Measurements from ENCODE around the gene PRRX2. TPM values are rescaled to one million over a fixed set of nuclear protein-coding genes. Genes with fewer than 3 reads are reported as not detected.

PRRX2 gene
- total RNA-seq, 2 experiments from 2014 or later, result 0.49 to 0.57 TPM

- no peaks in the 10 kb centered on the region for H3K4me1 Mint-ChIP-seq
- POLR2A ChIA-PET, result no interaction called here
- H3K9me3 Mint-ChIP-seq (ENCODE audit: low read depth), result no peaks in the 10 kb centered on the region
- H3K27me3 Mint-ChIP-seq, result no peaks in the 10 kb centered on the region
- no peak overlapping the region for H3K4me3 Mint-ChIP-seq
- H3K36me3 Mint-ChIP-seq (ENCODE audit: low read depth), result no peaks in the 10 kb centered on the region
- no peak for DNase-seq
- ATAC-seq, result no peak
- intact Hi-C loops (cut with DNase I, micrococcal nuclease), result no loop called here
- no peak overlapping the region for H3K27ac Mint-ChIP-seq
- CTCF ChIA-PET, result interaction anchor here (0.6 to 1.7 kb wide), 5 partner anchors 12 to 78 kb away, joined by 3 to 9 read pairs (median 3); no protein-coding TSS in a partner anchor
These were observed 100.4 kb downstream of the PRRX2 start for GRCh38 chr9:129765764-129766317.

DNA sequence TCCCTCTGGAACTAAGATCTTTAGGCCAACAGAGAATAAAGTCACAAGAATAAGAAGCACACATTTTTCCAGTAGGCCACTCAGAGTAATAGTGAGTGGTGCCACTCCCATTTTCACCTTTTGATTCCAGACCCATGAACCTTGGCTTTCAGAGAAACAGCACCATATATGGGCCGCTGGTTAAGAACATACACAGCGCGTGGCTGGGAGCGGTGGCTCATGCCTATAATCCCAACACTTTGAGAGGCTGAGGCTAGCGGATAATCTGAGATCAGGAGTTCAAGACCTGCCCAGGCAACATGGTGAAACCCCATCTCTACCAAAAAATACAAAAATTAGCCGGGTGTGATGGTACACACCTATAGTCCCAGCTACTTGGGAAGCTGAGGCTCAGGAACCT is 103.0 kb downstream of the PRRX2 start:
- intact Hi-C loops (cut with DNase I, micrococcal nuclease), result no loop called here
- ChIA-PET CTCF (interaction anchor here (1.6 kb wide), 1 partner anchor 43 kb away, joined by 3 read pairs; no protein-coding TSS in a partner anchor), POLR2A (no interaction called here)
- no peaks in the 10 kb centered on the region for H3K4me1 Mint-ChIP-seq
- ATAC-seq (no peak), DNase-seq (no peak)
- no peak overlapping the region for H3K27ac Mint-ChIP-seq
- H3K9me3 Mint-ChIP-seq (ENCODE audit: low read depth), result no peaks in the 10 kb centered on the region
- H3K27me3 Mint-ChIP-seq, result no peaks in the 10 kb centered on the region
- H3K36me3 Mint-ChIP-seq (ENCODE audit: low read depth), result no peaks in the 10 kb centered on the region
- no peak overlapping the region for H3K4me3 Mint-ChIP-seq

- DNase-seq, result no peak
- POLR2A ChIA-PET, result no interaction called here
These were observed 104.2 kb downstream of the PRRX2 start for GRCh38 chr9:129769669-129770068.

GRCh38 chr9:129770741-129771140 is 105.3 kb downstream of the PRRX2 start:
- H3K4me3 Mint-ChIP-seq, result no peak overlapping the region
- H3K27ac Mint-ChIP-seq, result no peak overlapping the region
- no peaks in the 10 kb centered on the region for H3K36me3 Mint-ChIP-seq (ENCODE audit: low read depth)
- H3K27me3 Mint-ChIP-seq, result no peaks in the 10 kb centered on the region
- intact Hi-C loops (cut with DNase I, micrococcal nuclease), result no loop called here
- no peaks in the 10 kb centered on the region for H3K9me3 Mint-ChIP-seq (ENCODE audit: low read depth)
- ChIA-PET POLR2A (no interaction called here), CTCF (interaction anchor here (0.7 to 1.4 kb wide), 2 partner anchors 10 to 146 kb away, joined by 3 to 5 read pairs; no protein-coding TSS in a partner anchor)
- no peak for DNase-seq
- H3K4me1 Mint-ChIP-seq, result no peaks in the 10 kb centered on the region
- ATAC-seq, result no peak

More at GRCh38 chr9:129769669-129770068, 104.2 kb downstream of the PRRX2 start:
- intact Hi-C loops (cut with DNase I, micrococcal nuclease), result no loop called here
- H3K4me3 Mint-ChIP-seq, result no peak overlapping the region
- H3K4me1 Mint-ChIP-seq, result no peaks in the 10 kb centered on the region
- ATAC-seq, result no peak
- no peaks in the 10 kb centered on the region for H3K36me3 Mint-ChIP-seq (ENCODE audit: low read depth)
- H3K27me3 Mint-ChIP-seq, result no peaks in the 10 kb centered on the region
- no peaks in the 10 kb centered on the region for H3K9me3 Mint-ChIP-seq (ENCODE audit: low read depth)
- CTCF ChIA-PET, result interaction anchor here (0.5 to 1.1 kb wide), 3 partner anchors 32 to 1016 kb away, joined by 4 read pairs; no protein-coding TSS in a partner anchor
- H3K27ac Mint-ChIP-seq, result no peak overlapping the region

Other genes starting within 250 kb of the PRRX2 start
- not detected for gene C9orf50, start 44.5 kb upstream of the PRRX2 start, total RNA-seq
- gene NTMT1, start 39.5 kb upstream of the PRRX2 start, total RNA-seq, result 10 to 100 TPM; 50.1 to 69.2 TPM
- gene ASB6, start 23.5 kb upstream of the PRRX2 start, total RNA-seq, result 10 to 100 TPM; 13.4 to 15.0 TPM
- gene PTGES, start 87.4 kb downstream of the PRRX2 start, total RNA-seq, result under 1 TPM; 0.09 to 0.16 TPM
- 10 to 100 TPM; 18.0 to 22.1 TPM for gene TOR1B, start 137.5 kb downstream of the PRRX2 start, total RNA-seq
- 10 to 100 TPM; 34.9 to 39.7 TPM for gene TOR1A, start 158.5 kb downstream of the PRRX2 start, total RNA-seq
- gene C9orf78, start 169.6 kb downstream of the PRRX2 start, total RNA-seq, result 10 to 100 TPM; 42.8 to 59.8 TPM
- 10 to 100 TPM; 37.6 to 48.5 TPM for gene USP20, start 169.8 kb downstream of the PRRX2 start, total RNA-seq

Data from activated CD4-positive, alpha-beta T cell treated with anti-CD3 and anti-CD28 coated beads for 36 hours (primary cell).